HG02981 (cell line): ENCODE data around the gene ADGRB3.

Experiments
- ATAC-seq: cut with Tn5 transposase; IDR thresholded peaks from one replicate; pipeline ENCODE4 v1.9.1; 2021; ENCODE audit warnings: mild to moderate bottlenecking, moderate library complexity; ENCODE audit not compliant: unreplicated experiment

The ADGRB3 gene

GRCh38 chr6:68634726-68635411, at the start of gene ADGRB3:
Gene ADGRB3, plus strand, starts transcription at chr6:68635282. Its CDS starts 3,394 bp downstream, at chr6:68638676.
- peak; percentile 76 for ATAC-seq

GRCh38 chr6:68593558-68593957, 41.5 kb upstream of the ADGRB3 start:
- ATAC-seq: no peak

- ATAC-seq: no peak
These were observed 37.4 kb upstream of the ADGRB3 start for GRCh38 chr6:68597642-68598041.

GRCh38 chr6:68615938-68616337, 19.1 kb upstream of the ADGRB3 start:
- no peak for ATAC-seq

- no peak for ATAC-seq
These were observed 9.1 kb upstream of the ADGRB3 start for GRCh38 chr6:68625998-68626397.

GRCh38 chr6:68628161-68628560, 6.9 kb upstream of the ADGRB3 start:
- ATAC-seq: no peak

GRCh38 chr6:68632734-68633133, 2.3 kb upstream of the ADGRB3 start:
- ATAC-seq: no peak

GRCh38 chr6:68633281-68633971, 1.7 kb upstream of the ADGRB3 start:
- ATAC-seq: no peak

GRCh38 chr6:68633972-68634725, 933 bp upstream of the ADGRB3 start:
- no peak for ATAC-seq

GRCh38 chr6:68635412-68635705, 277 bp downstream of the ADGRB3 start:
- peak; percentile 5 for ATAC-seq

GRCh38 chr6:68635706-68636513, 828 bp downstream of the ADGRB3 start:
- no peak for ATAC-seq

- ATAC-seq: no peak
These were observed 1.6 kb downstream of the ADGRB3 start for GRCh38 chr6:68636666-68637065.

GRCh38 chr6:68637071-68637470, 2.0 kb downstream of the ADGRB3 start:
- ATAC-seq: no peak

- ATAC-seq: no peak
These were observed 2.7 kb downstream of the ADGRB3 start for GRCh38 chr6:68637782-68638181.

- no peak for ATAC-seq
These were observed 3.3 kb downstream of the ADGRB3 start for GRCh38 chr6:68638230-68638900.

- no peak for ATAC-seq
These were observed 4.1 kb downstream of the ADGRB3 start for GRCh38 chr6:68639211-68639610.

GRCh38 chr6:68639826-68640490, 4.9 kb downstream of the ADGRB3 start:
- ATAC-seq: no peak

GRCh38 chr6:68640491-68640835, 5.4 kb downstream of the ADGRB3 start:
- ATAC-seq: no peak

- ATAC-seq: no peak
These were observed 6.1 kb downstream of the ADGRB3 start for GRCh38 chr6:68641172-68641571.

GRCh38 chr6:68642081-68642480, 7.0 kb downstream of the ADGRB3 start:
- no peak for ATAC-seq
